Upper lobe of left lung (tissue), 4 donors: ENCODE data around the gene RNF166.

ENCODE experiments used
- CTCF ChIP-seq, 6 experiments: fragments of 450-650 bp in 4 of 6; fragments of 200-600 bp in 2 of 6; sonication (generic) in 2 of 6; IDR thresholded peaks; one replicate each; pipeline ENCODE4 v1.5.1; 2016 to 2019; ENCODE audit warnings: antibody characterized with exemption in 6 of 6
- POLR2AphosphoS5 ChIP-seq, 2 donors: sonication (generic); formaldehyde crosslinking; IDR thresholded peaks; one replicate each; pipeline ENCODE4 v1.5.1; 2017; ENCODE audit warnings: antibody characterized with exemption in 2 of 2

- no peak for TF ChIP-seq POLR2AphosphoS5 (IDR thresholded peaks at IDR 0.05)
- TF ChIP-seq CTCF (IDR thresholded peaks at IDR 0.05) = no peak
Observed at GRCh38 chr16:88742896-88743605, 36.8 kb upstream of the RNF166 start.
